ENCODE results near the gene PDIA6.
"Not testable (repeated sequence)": the region's sequence is repeated elsewhere in the genome, so short reads cannot be mapped to it uniquely, and the experiment has no call there.

PDIA6 gene

DNA sequence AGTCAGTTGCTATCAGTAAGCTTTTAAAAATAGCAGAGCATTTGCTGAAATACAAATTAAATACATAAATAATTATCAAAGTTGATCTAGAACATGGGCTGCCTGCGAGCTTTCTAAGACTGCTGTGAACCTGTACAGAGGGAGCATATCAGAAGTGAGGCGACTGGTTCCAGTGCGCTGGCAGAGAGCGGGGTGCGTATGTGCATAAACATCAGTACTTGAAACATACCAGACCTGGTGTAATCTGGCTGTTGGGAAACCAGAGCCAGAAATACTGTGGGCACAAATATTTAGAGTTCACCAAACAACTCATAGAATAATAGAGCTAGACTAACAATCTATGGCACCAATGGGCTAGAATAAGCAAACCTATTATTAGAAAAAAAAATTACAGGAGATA, 27.3 kb downstream of the PDIA6 start:
- Histone ChIP-seq H3K27ac (no peak overlapping the region), H3K4me3 (ENCODE audit: low read depth, low read length) (no peak overlapping the region), H3K27me3 (replicated peaks) (no peaks in the 10 kb centered on the region), H3K36me3 (replicated peaks) (peaks cover 84% of the 10 kb centered on the region)
- DNase-seq, result no peak
- TF ChIP-seq, protein P1, sequence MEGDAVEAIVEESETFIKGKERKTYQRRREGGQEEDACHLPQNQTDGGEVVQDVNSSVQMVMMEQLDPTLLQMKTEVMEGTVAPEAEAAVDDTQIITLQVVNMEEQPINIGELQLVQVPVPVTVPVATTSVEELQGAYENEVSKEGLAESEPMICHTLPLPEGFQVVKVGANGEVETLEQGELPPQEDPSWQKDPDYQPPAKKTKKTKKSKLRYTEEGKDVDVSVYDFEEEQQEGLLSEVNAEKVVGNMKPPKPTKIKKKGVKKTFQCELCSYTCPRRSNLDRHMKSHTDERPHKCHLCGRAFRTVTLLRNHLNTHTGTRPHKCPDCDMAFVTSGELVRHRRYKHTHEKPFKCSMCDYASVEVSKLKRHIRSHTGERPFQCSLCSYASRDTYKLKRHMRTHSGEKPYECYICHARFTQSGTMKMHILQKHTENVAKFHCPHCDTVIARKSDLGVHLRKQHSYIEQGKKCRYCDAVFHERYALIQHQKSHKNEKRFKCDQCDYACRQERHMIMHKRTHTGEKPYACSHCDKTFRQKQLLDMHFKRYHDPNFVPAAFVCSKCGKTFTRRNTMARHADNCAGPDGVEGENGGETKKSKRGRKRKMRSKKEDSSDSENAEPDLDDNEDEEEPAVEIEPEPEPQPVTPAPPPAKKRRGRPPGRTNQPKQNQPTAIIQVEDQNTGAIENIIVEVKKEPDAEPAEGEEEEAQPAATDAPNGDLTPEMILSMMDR (IDR thresholded peaks at IDR 0.05; ENCODE audit: low read depth, low read length, missing control alignments), result no peak
- in situ Hi-C loops (cut with HindIII; ENCODE audit: low pct_ligation_motif_present, low sequenced_read_pairs), result no loop called here

DNA sequence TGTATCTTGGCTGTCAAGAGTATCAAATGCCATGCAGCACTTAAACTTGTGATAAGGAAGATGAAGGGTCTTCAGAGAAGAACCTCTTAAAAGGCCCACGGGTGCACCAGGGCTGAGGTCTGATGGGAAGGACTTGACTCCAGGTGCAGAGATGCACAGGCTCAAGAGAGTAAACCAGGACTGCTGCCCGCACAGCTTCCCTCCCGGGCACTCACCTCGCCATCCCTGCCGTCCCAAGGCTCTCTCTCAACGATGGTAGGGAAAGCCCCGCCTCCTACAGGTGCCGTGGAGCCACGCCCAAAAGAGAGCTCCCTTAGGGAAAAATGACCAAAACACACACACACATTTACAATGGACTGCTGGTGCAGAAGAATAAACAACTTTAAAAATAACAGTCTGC, 27.9 kb downstream of the PDIA6 start:
- no peak overlapping the region for H3K27ac ChIP-seq
- H3K4me3 ChIP-seq (ENCODE audit: low read depth, low read length), result no peak overlapping the region
- no peaks in the 10 kb centered on the region for H3K27me3 ChIP-seq (replicated peaks)
- H3K36me3 ChIP-seq (replicated peaks), result peaks cover 87% of the 10 kb centered on the region
- TF ChIP-seq, protein P1 (IDR thresholded peaks at IDR 0.05; ENCODE audit: low read depth, low read length, missing control alignments), result no peak
- no peak for DNase-seq
- in situ Hi-C loops (cut with HindIII; ENCODE audit: low pct_ligation_motif_present, low sequenced_read_pairs), result no loop called here

DNA sequence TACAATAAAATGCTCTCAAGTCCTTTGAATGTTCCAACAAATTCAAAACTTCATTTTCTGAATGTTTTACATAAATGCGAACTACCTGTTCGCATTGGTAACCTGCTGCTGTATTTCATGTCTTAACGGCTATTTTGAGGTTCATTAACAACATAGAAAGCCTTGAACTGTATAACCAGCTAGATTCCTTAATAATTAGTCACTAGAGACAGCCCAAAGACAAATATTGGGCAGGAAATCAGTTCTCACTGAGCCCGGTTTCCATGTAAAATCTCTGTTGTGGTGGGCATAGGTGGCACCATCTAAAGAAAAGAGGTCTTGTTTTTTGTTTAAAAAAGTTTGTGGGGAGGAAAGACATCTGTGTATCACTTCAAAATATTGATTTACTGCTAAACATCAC, 29.2 kb downstream of the PDIA6 start:
- in situ Hi-C loops (cut with HindIII; ENCODE audit: low pct_ligation_motif_present, low sequenced_read_pairs), result no loop called here
- H3K36me3 ChIP-seq (replicated peaks), result peaks cover 79% of the 10 kb centered on the region
- DNase-seq, result no peak
- no peak overlapping the region for H3K27ac ChIP-seq
- no peaks in the 10 kb centered on the region for H3K27me3 ChIP-seq (replicated peaks)
- H3K4me3 ChIP-seq (ENCODE audit: low read depth, low read length), result no peak overlapping the region
- TF ChIP-seq, protein P1 (IDR thresholded peaks at IDR 0.05; ENCODE audit: low read depth, low read length, missing control alignments), result no peak

DNA sequence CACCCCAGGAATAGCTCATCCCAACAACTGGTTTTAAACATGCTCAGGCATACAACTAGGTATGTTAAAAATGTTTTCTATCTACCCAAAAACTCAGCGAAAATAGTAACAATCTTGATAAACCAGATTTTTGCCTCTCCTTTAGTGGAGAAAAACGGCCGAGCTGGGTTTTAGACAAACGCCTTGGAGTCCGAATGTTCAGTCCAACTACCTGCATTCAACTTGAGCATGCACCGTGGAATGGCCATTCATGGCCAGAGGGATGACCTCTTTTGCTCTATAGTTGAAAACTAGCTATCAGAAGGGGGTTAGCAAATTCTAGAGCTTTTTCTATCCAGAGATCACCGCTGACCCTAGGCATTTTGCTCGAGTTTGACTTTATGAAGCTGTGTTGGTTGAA, 30.8 kb downstream of the PDIA6 start:
- Histone ChIP-seq H3K36me3 (replicated peaks) (peaks cover 73% of the 10 kb centered on the region), H3K27ac (no peak overlapping the region), H3K27me3 (replicated peaks) (no peaks in the 10 kb centered on the region), H3K4me3 (ENCODE audit: low read depth, low read length) (no peak overlapping the region)
- no peak for DNase-seq
- TF ChIP-seq, protein P1 (IDR thresholded peaks at IDR 0.05; ENCODE audit: low read depth, low read length, missing control alignments), result no peak
- in situ Hi-C loops (cut with HindIII; ENCODE audit: low pct_ligation_motif_present, low sequenced_read_pairs), result no loop called here

DNA sequence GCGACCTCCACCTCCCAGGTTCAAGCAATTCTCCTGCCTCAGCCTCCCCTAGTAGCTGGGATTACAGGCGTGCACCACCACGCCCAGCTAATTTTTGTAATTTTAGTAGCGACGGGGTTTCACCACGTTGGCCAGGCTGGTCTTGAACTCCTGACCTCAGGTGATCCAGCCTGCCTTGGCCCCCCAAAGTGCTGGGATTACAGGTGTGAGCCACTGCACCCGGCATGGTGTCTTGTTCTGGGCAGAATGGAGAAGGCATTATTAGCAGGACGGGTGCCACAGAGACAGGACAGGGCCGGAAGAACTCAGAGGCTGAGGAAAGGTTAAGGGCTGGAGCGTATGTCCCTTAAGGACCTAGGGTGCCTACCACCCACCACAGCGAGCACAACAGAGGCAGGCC, 31.8 kb downstream of the PDIA6 start:
- in situ Hi-C loops (cut with HindIII; ENCODE audit: low pct_ligation_motif_present, low sequenced_read_pairs); DNase-seq; H3K4me3 ChIP-seq (ENCODE audit: low read depth, low read length); H3K27ac ChIP-seq; H3K27me3 ChIP-seq (replicated peaks): not testable (repeated sequence)
- H3K36me3 ChIP-seq (replicated peaks), result peaks cover 64% of the 10 kb centered on the region

DNA sequence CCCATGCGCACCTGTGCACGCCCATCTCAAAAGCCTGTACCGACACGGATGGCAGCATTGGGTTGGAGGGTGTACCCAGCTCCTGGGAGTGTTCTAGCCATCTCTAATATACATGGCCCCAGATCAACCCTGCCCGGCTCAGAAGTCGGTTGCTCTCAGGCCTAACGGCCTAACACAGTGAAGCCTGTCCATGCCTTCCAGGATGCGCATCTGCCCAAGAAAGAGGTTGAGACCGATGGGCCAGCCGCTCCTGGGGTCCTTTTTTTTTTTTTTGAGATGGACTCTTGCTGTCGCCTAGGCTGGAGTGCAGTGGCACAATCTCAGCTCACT, 32.1 kb downstream of the PDIA6 start:
- in situ Hi-C loops (cut with HindIII; ENCODE audit: low pct_ligation_motif_present, low sequenced_read_pairs), result no loop called here
- TF ChIP-seq, protein P1 (IDR thresholded peaks at IDR 0.05; ENCODE audit: low read depth, low read length, missing control alignments), result no peak
- DNase-seq, result no peak
- Histone ChIP-seq H3K4me3 (ENCODE audit: low read depth, low read length) (no peak overlapping the region), H3K27ac (no peak overlapping the region), H3K36me3 (replicated peaks) (peaks cover 60% of the 10 kb centered on the region), H3K27me3 (replicated peaks) (no peaks in the 10 kb centered on the region)
